Gastroesophageal sphincter (tissue), 4 donors: ENCODE measurements around the gene CREB3L4. TPM values are rescaled to one million over a fixed set of nuclear protein-coding genes. Genes with fewer than 3 reads are reported as not detected.

Experiments used
- ATAC-seq: fragments of 150-250 bp; one replicate; pipeline ENCODE4 v1.9.1; 2016; ENCODE audit warnings: mild to moderate bottlenecking, moderate library complexity
- H3K27ac ChIP-seq, 4 donors: fragments of 200-600 bp; sonication (generic) in 3 of 4; 1 replicate in 3 of 4; 2 replicates in 1 of 4; pipeline ENCODE4 v1.5.1; 2016 to 2019
- H3K27me3 ChIP-seq: fragments of 200-600 bp; sonication (generic); one replicate; pipeline ENCODE4 v1.5.1; 2019
- H3K36me3 ChIP-seq, 2 donors: fragments of 200-600 bp; sonication (generic); one replicate each; pipeline ENCODE4 v1.5.1; 2019; ENCODE audit warnings: control low read depth in 1 of 2
- H3K4me1 ChIP-seq, 3 donors: fragments of 200-600 bp; sonication (generic); 1 replicate in 2 of 3; 2 replicates in 1 of 3; pipeline ENCODE4 v1.5.1; 2016 to 2019; ENCODE audit warnings: control low read depth in 2 of 3
- H3K4me3 ChIP-seq, 2 donors: fragments of 200-600 bp; sonication (generic); one replicate each; pipeline ENCODE4 v1.5.1; 2019; ENCODE audit warnings: mild to moderate bottlenecking in 1 of 2, moderate library complexity in 1 of 2
- H3K9me3 ChIP-seq, 3 donors: fragments of 200-600 bp; sonication (generic); one replicate each; pipeline ENCODE4 v1.5.1; 2017 to 2019; ENCODE audit warnings: control low read depth in 2 of 3
- EP300 ChIP-seq: sonication (generic); formaldehyde crosslinking; IDR thresholded peaks from one replicate; pipeline ENCODE4 v1.6.1; 2017; ENCODE audit warnings: antibody characterized with exemption, mild to moderate bottlenecking
- POLR2A ChIP-seq, 2 donors: fragments of 450-650 bp; IDR thresholded peaks; one replicate each; pipeline ENCODE4 v1.6.1; 2017; ENCODE audit warnings: antibody characterized with exemption in 2 of 2, mild to moderate bottlenecking in 2 of 2, moderate library complexity in 1 of 2
- POLR2AphosphoS5 ChIP-seq: sonication (generic); formaldehyde crosslinking; IDR thresholded peaks from one replicate; pipeline ENCODE4 v1.6.1; 2017; ENCODE audit warnings: antibody characterized with exemption
- WGBS, 2 donors: methylation state at CpG; one replicate each; pipeline ENCODE4 v1.1.5; 2018; ENCODE audit warnings: low coverage in 1 of 2; 5-methylcytosine and 5-hydroxymethylcytosine counted together
- total RNA-seq, 4 donors: library from RNA; depleted of rRNA; stranded (reverse); fragments of >200 nt; gene quantifications; one replicate each; pipeline ENCODE4 v1.1.0, GENCODE V29; 2016
- TF ChIP-seq, protein P1 (sequence below), 4 experiments: fragments of 200-600 bp in 2 of 4; fragments of 450-650 bp in 2 of 4; sonication (generic) in 1 of 4; IDR thresholded peaks; one replicate each; pipeline ENCODE4 v1.5.1; 2017 to 2019; ENCODE audit warnings: antibody characterized with exemption in 4 of 4, mild to moderate bottlenecking in 2 of 4, moderate library complexity in 2 of 4

CREB3L4 gene
- total RNA-seq, 4 donors from 2014 or later: 5.1 to 10.4 (median 6.8) TPM

- no CpG with 5 or more reads among the region's 12 CpGs for WGBS, 2 donors
- no peak for ATAC-seq
- H3K27ac ChIP-seq: no peak overlapping the region
- peaks cover 0 to 96% of the 10 kb centered on the region in 2 donors for H3K36me3 ChIP-seq
- TF ChIP-seq, protein P1, sequence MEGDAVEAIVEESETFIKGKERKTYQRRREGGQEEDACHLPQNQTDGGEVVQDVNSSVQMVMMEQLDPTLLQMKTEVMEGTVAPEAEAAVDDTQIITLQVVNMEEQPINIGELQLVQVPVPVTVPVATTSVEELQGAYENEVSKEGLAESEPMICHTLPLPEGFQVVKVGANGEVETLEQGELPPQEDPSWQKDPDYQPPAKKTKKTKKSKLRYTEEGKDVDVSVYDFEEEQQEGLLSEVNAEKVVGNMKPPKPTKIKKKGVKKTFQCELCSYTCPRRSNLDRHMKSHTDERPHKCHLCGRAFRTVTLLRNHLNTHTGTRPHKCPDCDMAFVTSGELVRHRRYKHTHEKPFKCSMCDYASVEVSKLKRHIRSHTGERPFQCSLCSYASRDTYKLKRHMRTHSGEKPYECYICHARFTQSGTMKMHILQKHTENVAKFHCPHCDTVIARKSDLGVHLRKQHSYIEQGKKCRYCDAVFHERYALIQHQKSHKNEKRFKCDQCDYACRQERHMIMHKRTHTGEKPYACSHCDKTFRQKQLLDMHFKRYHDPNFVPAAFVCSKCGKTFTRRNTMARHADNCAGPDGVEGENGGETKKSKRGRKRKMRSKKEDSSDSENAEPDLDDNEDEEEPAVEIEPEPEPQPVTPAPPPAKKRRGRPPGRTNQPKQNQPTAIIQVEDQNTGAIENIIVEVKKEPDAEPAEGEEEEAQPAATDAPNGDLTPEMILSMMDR (IDR thresholded peaks at IDR 0.05): no peak
- TF ChIP-seq EP300 (no peak), POLR2AphosphoS5 (no peak), POLR2A (IDR thresholded peaks at IDR 0.05) (no peak)
- no peaks in the 10 kb centered on the region for H3K9me3 ChIP-seq
- peaks cover 0 to 18% (median 0%) of the 10 kb centered on the region in 3 donors for H3K4me1 ChIP-seq
- H3K27me3 ChIP-seq: no peaks in the 10 kb centered on the region
- no peak overlapping the region for H3K4me3 ChIP-seq
Measured at GRCh38 chr1:153939476-153939875, 28.2 kb upstream of the CREB3L4 start.

GRCh38 chr1:153940756-153941155 lies 26.9 kb upstream of the CREB3L4 start:
- no peak overlapping the region for H3K27ac ChIP-seq
- no peak overlapping the region for H3K4me3 ChIP-seq
- H3K9me3 ChIP-seq: no peaks in the 10 kb centered on the region
- TF ChIP-seq EP300 (no peak), POLR2A (IDR thresholded peaks at IDR 0.05) (no peak), POLR2AphosphoS5 (no peak)
- TF ChIP-seq, protein P1 (IDR thresholded peaks at IDR 0.05): no peak
- H3K27me3 ChIP-seq: no peaks in the 10 kb centered on the region
- peaks cover 0 to 29% (median 5%) of the 10 kb centered on the region in 3 donors for H3K4me1 ChIP-seq
- no peak for ATAC-seq
- H3K36me3 ChIP-seq: peaks cover 0 to 83% of the 10 kb centered on the region in 2 donors
- 83 to 97% methylated on average over 7 of the region's 8 CpGs for WGBS, 2 donors

DNA sequence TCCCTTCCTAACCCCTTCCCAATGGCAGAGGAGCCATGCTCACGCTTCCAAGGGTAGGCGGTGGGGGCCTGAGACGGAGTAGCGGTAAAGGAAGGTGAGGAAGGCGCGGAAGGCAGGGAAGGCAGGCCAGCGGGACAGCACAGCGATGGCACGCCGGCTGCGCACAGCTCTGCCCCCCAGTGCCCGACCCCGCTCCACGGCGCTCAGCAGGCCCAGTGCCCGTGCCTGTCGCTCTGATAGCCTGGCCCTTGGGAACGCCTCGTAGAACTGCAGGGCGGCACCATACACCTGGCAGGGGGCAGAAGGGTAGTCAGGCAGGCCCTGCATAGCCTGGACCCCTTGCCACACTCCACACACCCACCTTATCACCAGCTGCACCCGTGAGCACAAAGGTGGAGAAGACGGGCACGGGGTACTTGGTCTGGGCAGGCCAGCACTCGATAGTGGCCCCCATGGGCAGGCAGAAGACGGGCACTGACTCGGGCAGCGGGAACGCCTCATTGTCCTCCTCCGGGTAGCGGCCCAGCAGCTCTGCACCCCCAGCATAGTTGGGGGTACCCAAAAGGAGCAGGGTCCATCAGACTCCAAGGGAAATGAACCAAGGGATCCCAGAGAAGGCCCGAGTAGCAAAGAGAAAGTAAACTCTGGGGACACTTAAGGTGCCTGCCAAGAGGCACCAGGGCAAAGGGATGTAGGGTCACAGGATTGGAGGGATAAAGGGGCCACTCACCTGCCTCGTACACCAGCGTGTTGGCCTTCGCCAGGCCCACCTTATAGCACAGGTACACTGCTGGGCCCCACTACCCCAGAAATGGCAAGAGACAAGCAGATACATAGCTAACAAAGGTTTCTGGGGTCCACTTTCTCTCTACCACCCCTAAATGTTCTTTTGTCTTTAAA lies 25.6 kb upstream of the CREB3L4 start:
- Histone ChIP-seq H3K36me3 (peaks cover 0 to 72% of the 10 kb centered on the region in 2 donors), H3K27me3 (no peaks in the 10 kb centered on the region), H3K4me3 (no peak overlapping the region), H3K27ac (no peak overlapping the region), H3K9me3 (no peaks in the 10 kb centered on the region), H3K4me1 (peaks cover 0 to 35% (median 9%) of the 10 kb centered on the region in 3 donors)
- 88% methylated on average over 3 of the region's 34 CpGs; no CpG with 5 or more reads in 1 of the 2 donors for WGBS, 2 donors
- ATAC-seq: no peak
- TF ChIP-seq EP300 (no peak), POLR2AphosphoS5 (no peak), POLR2A (IDR thresholded peaks at IDR 0.05) (no peak)
- TF ChIP-seq, protein P1 (IDR thresholded peaks at IDR 0.05): no peak

GRCh38 chr1:153942766-153943549 lies 24.7 kb upstream of the CREB3L4 start:
- Histone ChIP-seq H3K27ac (no peak overlapping the region), H3K4me1 (peaks cover 0 to 42% (median 9%) of the 10 kb centered on the region in 3 donors), H3K27me3 (no peaks in the 10 kb centered on the region), H3K9me3 (no peaks in the 10 kb centered on the region), H3K4me3 (no peak overlapping the region), H3K36me3 (peaks cover 0 to 72% of the 10 kb centered on the region in 2 donors)
- no peak for ATAC-seq
- 100% methylated on average over 1 of the region's 11 CpGs; no CpG with 5 or more reads in 1 of the 2 donors for WGBS, 2 donors
- TF ChIP-seq POLR2A (IDR thresholded peaks at IDR 0.05): no peak
